Smooth muscle cell (in vitro differentiated cells): ENCODE results near the gene BATF3. TPM values are rescaled to one million over a fixed set of nuclear protein-coding genes. Genes with fewer than 3 reads are reported as not detected.
"Not testable (repeated sequence)": the region's sequence is repeated elsewhere in the genome, so short reads cannot be mapped to it uniquely, and the experiment has no call there.

Experiments used
- DNase-seq: peaks from one replicate; lab custom pipeline; 2025; ENCODE audit not compliant: unreplicated experiment; lab: John Stamatoyannopoulos, UW
- H2AFZ ChIP-seq: fragments of 200-600 bp; sonication (generic); 2 replicates; pipeline ENCODE4 v1.6.0; 2016; ENCODE audit warnings: antibody characterized with exemption, low read depth, mild to moderate bottlenecking
- H3F3A ChIP-seq: fragments of 200-600 bp; sonication (generic); 2 replicates; pipeline ENCODE4 v1.6.0; 2017; ENCODE audit warnings: antibody characterized with exemption, low read depth
- H3K27ac ChIP-seq: fragments of 200-600 bp; sonication (generic); 2 replicates; pipeline ENCODE4 v1.5.1; 2016; ENCODE audit warnings: low read depth, mild to moderate bottlenecking
- H3K27me3 ChIP-seq: fragments of 200-600 bp; sonication (generic); 2 replicates; pipeline ENCODE4 v1.6.1; 2016; ENCODE audit warnings: low read depth, mild to moderate bottlenecking
- H3K36me3 ChIP-seq: fragments of 200-600 bp; sonication (generic); 2 replicates; pipeline ENCODE4 v1.5.1; 2016; ENCODE audit warnings: low read depth
- H3K4me1 ChIP-seq: fragments of 200-600 bp; sonication (generic); 2 replicates; pipeline ENCODE4 v1.5.1; 2016; ENCODE audit warnings: low read depth
- H3K4me2 ChIP-seq: fragments of 200-600 bp; sonication (generic); 2 replicates; pipeline ENCODE4 v1.6.0; 2016; ENCODE audit warnings: mild to moderate bottlenecking
- H3K4me3 ChIP-seq: fragments of 200-600 bp; sonication (generic); 2 replicates; pipeline ENCODE4 v1.5.1; 2016; ENCODE audit warnings: mild to moderate bottlenecking
- H3K79me2 ChIP-seq: fragments of 200-600 bp; sonication (generic); 2 replicates; pipeline ENCODE4 v1.6.0; 2016; ENCODE audit warnings: low read depth, mild to moderate bottlenecking
- H3K9ac ChIP-seq: fragments of 200-600 bp; sonication (generic); 2 replicates; pipeline ENCODE4 v1.6.0; 2016; ENCODE audit warnings: low read depth
- H3K9me3 ChIP-seq: fragments of 200-600 bp; sonication (generic); replicated peaks from 2 replicates; pipeline ENCODE4 v1.5.1; 2016; ENCODE audit warnings: low read depth
- H4K20me1 ChIP-seq: fragments of 200-600 bp; sonication (generic); 2 replicates; pipeline ENCODE4 v1.6.0; 2016; ENCODE audit warnings: low read depth
- WGBS: methylation state at CpG from one replicate; pipeline ENCODE4 v1.1.7; 2016; ENCODE audit warnings: low lambda C conversion rate; 5-methylcytosine and 5-hydroxymethylcytosine counted together
- polyA plus RNA-seq: library from polyadenylated mRNA; unstranded; fragments of >200 nt; fragmentation: Nextera tagmentation; extraction: Ambion mirVana; gene quantifications from 2 replicates; pipeline ENCODE4 v1.2.1, GENCODE V29; 2016
- total RNA-seq: library from RNA; depleted of rRNA; stranded (reverse); fragments of >200 nt; gene quantifications from 2 replicates; pipeline ENCODE4 v1.2.3, GENCODE V29; 2014
- TF ChIP-seq, protein P1 (sequence below): fragments of 200-600 bp; sonication (generic); IDR thresholded peaks from 2 replicates; pipeline ENCODE4 v1.5.1; 2017; ENCODE audit warnings: borderline replicate concordance, mild to moderate bottlenecking, antibody characterized with exemption; ENCODE audit not compliant: insufficient read depth, poor library complexity, severe bottlenecking

Gene BATF3
- total and polyA plus RNA-seq, 2 experiments from 2014 or later: 5.8 to 11.5 TPM

DNA sequence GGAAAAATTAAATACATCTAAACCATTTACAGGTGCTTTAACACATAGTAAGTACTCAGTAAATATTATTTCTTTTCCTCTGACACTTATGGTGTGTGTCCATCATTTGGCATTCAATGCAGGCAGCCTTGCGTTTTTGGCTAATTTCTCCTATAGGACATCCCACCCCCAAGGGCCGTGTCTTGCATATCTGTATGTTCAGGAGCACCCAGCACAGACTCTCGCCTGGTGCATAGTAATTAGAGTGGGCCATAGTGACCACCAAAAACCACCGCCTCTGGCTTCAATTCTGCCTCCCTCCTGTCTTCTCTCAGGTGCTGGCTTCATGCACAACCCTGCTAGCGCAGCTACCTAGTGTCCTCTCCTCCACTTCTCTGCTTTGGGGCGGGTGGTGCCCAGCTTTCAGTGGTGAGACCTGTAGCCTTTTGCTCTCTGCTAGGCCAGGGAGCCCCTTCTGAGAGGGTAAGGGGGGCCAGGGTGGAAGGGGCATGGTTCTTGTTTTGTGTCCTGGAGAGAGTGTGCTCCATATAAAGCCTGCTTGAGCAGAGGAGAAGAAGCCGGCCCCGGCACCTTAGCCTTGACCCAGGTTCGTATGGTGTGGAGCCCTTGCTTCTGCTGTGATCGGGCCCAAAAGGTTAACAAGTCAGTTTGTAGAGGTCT, 33.4 kb downstream of the BATF3 start:
- DNase-seq: no peak
- Histone ChIP-seq H3K9ac (no peak overlapping the region), H3K4me3 (no peak overlapping the region), H3K4me1 (peaks cover 7% of the 10 kb centered on the region), H3K4me2 (no peak overlapping the region), H3K79me2 (no peaks in the 10 kb centered on the region), H3K27me3 (no peaks in the 10 kb centered on the region), H2AFZ (no peak overlapping the region), H3K9me3 (no peaks in the 10 kb centered on the region), H3K36me3 (no peaks in the 10 kb centered on the region), H4K20me1 (no peaks in the 10 kb centered on the region), H3K27ac (peak overlapping the region; percentile 99), H3F3A (peaks cover 17% of the 10 kb centered on the region)
- WGBS: 84% methylated on average over 10 of the region's 10 CpGs
- TF ChIP-seq, protein P1, sequence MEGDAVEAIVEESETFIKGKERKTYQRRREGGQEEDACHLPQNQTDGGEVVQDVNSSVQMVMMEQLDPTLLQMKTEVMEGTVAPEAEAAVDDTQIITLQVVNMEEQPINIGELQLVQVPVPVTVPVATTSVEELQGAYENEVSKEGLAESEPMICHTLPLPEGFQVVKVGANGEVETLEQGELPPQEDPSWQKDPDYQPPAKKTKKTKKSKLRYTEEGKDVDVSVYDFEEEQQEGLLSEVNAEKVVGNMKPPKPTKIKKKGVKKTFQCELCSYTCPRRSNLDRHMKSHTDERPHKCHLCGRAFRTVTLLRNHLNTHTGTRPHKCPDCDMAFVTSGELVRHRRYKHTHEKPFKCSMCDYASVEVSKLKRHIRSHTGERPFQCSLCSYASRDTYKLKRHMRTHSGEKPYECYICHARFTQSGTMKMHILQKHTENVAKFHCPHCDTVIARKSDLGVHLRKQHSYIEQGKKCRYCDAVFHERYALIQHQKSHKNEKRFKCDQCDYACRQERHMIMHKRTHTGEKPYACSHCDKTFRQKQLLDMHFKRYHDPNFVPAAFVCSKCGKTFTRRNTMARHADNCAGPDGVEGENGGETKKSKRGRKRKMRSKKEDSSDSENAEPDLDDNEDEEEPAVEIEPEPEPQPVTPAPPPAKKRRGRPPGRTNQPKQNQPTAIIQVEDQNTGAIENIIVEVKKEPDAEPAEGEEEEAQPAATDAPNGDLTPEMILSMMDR: no peak

DNA sequence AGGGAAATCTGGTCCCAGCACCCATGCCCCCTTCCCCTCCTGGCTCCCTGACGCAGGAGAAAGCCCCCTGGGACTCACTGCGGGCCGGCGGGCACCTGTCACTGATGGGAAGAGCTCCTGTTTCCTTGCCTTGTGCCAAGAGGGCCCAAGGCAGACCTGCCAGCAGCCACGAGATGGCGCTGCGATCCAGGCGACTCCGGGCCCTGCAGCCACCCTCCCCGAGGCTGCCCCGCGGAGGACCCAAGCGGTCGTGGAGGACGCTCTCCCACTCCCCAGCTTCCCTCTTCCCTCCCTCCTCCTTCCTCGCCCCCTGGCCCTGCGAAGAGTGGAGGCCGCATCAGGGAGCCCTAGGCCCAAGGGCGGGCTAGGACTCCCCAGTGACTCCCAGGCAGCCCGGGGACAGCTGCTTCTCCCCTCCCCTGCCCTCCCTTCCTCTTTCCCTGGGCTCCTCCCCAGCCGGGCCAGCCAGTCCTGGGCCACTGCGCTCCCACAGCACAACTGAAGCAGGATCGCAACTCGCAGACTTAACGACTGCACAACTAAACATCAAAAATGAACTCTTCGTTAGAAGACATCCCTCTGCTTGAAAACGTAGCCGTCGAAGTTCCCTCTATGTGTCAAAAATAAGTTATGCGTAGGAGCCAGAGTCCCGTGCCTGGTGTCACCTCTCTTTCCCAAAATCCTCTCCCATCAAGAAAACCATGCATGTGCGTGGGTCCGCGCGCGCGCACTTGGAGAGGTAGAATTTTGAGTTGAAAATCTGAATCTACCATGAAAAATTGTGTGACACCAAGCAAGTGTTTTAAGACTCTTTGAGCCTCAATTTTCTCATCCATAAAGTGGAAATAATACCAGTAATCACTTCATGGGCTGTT, 34.2 kb downstream of the BATF3 start:
- Histone ChIP-seq H3K9ac (peak overlapping the region; percentile 81), H3K27ac (peak overlapping the region; percentile 40), H2AFZ (peak overlapping the region; percentile 81), H3F3A (peaks cover 17% of the 10 kb centered on the region), H3K36me3 (no peaks in the 10 kb centered on the region), H3K4me3 (peak overlapping the region; percentile 69), H3K79me2 (no peaks in the 10 kb centered on the region), H4K20me1 (no peaks in the 10 kb centered on the region), H3K4me2 (peak overlapping the region; percentile 84), H3K27me3 (no peaks in the 10 kb centered on the region), H3K4me1 (peaks cover 7% of the 10 kb centered on the region), H3K9me3 (no peaks in the 10 kb centered on the region)
- TF ChIP-seq, protein P1: peak; percentile 89
- peak; percentile 90 for DNase-seq
- WGBS: 14% methylated on average over 33 of the region's 37 CpGs

DNA sequence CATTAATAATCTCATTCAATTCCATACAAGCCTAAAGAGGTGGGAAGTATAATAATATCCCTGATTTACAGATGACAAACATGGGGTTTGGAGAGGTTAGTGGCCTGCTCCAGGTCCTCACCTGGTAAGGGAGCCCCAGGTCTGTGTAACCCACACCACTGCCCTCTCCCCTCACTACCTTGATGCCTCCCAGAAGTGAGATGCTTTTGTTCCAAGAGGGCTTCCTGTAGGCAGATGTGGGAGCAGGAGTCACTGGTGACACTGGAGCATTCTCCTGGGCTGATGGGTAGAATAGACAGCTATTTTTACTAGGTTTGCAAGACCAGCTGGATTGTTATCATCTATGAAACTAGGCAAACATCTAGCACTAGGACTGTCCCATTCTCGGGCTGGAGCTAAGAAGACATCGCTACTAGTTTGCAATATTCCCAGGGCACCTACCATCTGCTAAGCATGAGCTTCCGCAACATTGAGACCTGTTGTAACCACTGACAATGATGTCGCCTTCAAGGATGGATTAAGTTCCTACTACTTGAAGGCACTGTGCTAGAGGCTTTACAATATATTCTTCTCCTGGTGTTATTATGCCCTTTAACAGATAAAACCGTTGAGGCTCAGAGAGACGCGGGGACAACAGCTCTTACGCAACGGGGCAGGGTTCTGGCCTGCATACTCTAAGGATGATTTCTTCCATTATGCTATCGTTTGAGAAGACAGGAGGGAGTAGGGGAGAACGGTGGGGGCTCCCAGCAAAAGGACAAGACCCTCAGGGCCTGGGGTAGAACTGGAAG, 35.0 kb downstream of the BATF3 start:
- TF ChIP-seq, protein P1: no peak
- H3K4me3 ChIP-seq: no peak overlapping the region
- H4K20me1 ChIP-seq: no peaks in the 10 kb centered on the region
- no peak overlapping the region for H3K9ac ChIP-seq
- no peak for DNase-seq
- H3K4me1 ChIP-seq: peaks cover 7% of the 10 kb centered on the region
- peaks cover 17% of the 10 kb centered on the region for H3F3A ChIP-seq
- no peak overlapping the region for H3K27ac ChIP-seq
- no peak overlapping the region for H2AFZ ChIP-seq
- 75% methylated on average over 11 of the region's 11 CpGs for WGBS
- H3K9me3 ChIP-seq: no peaks in the 10 kb centered on the region
- no peak overlapping the region for H3K4me2 ChIP-seq
- no peaks in the 10 kb centered on the region for H3K27me3 ChIP-seq
- H3K79me2 ChIP-seq: no peaks in the 10 kb centered on the region
- no peaks in the 10 kb centered on the region for H3K36me3 ChIP-seq

DNA sequence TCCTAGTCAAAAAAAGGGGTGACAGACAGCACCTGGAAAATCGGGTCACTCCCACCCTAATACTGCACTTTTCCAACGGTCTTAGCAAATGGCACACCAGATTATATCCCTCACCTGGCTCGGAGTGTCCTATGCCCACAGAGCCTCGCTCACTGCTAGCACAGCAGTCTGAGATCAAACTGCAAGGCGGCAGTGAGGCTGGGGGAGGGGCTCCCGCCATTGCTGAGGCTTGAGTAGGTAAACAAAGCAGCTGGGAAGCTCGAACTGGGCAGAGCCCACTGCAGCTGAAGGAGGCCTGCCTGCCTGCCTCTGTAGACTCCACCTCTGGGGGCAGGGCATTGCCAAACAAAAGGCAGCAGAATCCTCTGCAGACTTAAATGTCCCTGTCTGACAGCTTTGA, 41.4 kb downstream of the BATF3 start:
- WGBS: 60% methylated on average over 7 of the region's 7 CpGs
- not testable (repeated sequence) for H3K27ac ChIP-seq, H3K4me2 ChIP-seq, H3K4me1 ChIP-seq, H3F3A ChIP-seq, H4K20me1 ChIP-seq, H3K9ac ChIP-seq, H3K79me2 ChIP-seq, H3K9me3 ChIP-seq, H3K27me3 ChIP-seq, H2AFZ ChIP-seq, H3K36me3 ChIP-seq, H3K4me3 ChIP-seq, DNase-seq
